ENCODE results near the gene PTGER4. TPM values are rescaled to one million over a fixed set of nuclear protein-coding genes. Genes with fewer than 3 reads are reported as not detected.

Gene PTGER4
- total and polyA plus RNA-seq, 2 of the 8 experiments (the other 6 are each of a cell fraction or from before 2014, with no cell fraction given): 0.76 to 1.2 TPM

DNA sequence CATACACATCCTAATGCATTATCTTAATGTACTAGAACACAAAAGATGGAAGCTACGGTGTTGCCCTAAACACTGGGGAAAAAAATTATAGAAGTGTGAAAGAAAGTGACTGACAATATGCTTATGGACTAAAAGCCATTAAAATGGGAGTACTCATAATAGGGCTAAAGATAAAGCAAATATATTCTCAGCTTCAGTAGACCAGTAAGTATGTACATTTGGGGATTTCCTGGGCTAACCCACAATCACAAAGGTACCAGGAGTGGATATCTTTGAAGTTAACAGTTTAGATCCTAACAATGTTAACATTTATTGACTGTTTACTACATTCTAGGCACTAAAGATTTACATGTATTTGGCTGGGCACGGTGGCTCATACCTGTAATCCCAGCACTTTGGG lies 36.9 kb downstream of the PTGER4 start:
- Histone ChIP-seq H3K9me3 (ENCODE audit: insufficient read depth in 2 of 2, low read depth in 1 of 2, low read length in 1 of 2) (peaks cover 0 to 7% of the 10 kb centered on the region in 2 experiments; a peak in 2 of 4 replicates), H3K79me1 (ENCODE audit: low read depth, low read length) (no peaks in the 10 kb centered on the region), H3K18ac (ENCODE audit: extremely low read depth, low read length) (no peak overlapping the region), H3K4me3 (ENCODE audit: extremely low read depth in 1 of 4, insufficient read depth in 2 of 4, low read depth in 3 of 4, low read length in 4 of 4) (no peak overlapping the region), H3K79me2 (ENCODE audit: control insufficient read depth in 1 of 2, insufficient read depth in 2 of 2, low read length in 2 of 2) (no peaks in the 10 kb centered on the region), H2BK20ac (ENCODE audit: low read length) (no peak overlapping the region), H3K36me3 (ENCODE audit: control insufficient read depth in 2 of 4, insufficient read depth in 4 of 4, low read length in 3 of 4) (peaks cover 0 to 3% (median 0%) of the 10 kb centered on the region in 4 experiments; a peak in 3 of 8 replicates), H3K27me3 (replicated peaks in 1 of 4; ENCODE audit: control insufficient read depth in 3 of 4, extremely low read depth in 1 of 4, insufficient read depth in 3 of 4, low read length in 3 of 4) (no peaks in the 10 kb centered on the region), H3K4me2 (ENCODE audit: insufficient read depth in 1 of 2, low read depth in 2 of 2, low read length in 2 of 2) (no peak overlapping the region), H2AFZ (ENCODE audit: low read length) (no peak overlapping the region), H3K56ac (replicated peaks; ENCODE audit: insufficient read length, low read depth, low read length) (no peak overlapping the region), H3K23ac (ENCODE audit: insufficient read length) (no peak overlapping the region), H3K23me2 (ENCODE audit: low read depth, low read length) (no peaks in the 10 kb centered on the region), H2BK15ac (ENCODE audit: low read length) (no peak overlapping the region), H4K20me1 (replicated peaks in 1 of 2; ENCODE audit: control insufficient read depth in 1 of 2, insufficient read depth in 2 of 2, low read length in 2 of 2) (no peaks in the 10 kb centered on the region), H3K14ac (ENCODE audit: insufficient read length) (no peak overlapping the region), H4K91ac (replicated peaks; ENCODE audit: insufficient read length, low read length) (no peak overlapping the region), H2BK12ac (ENCODE audit: low read depth, low read length) (no peak overlapping the region), H3K4me1 (replicated peaks in 1 of 4; ENCODE audit: control insufficient read depth in 3 of 4, insufficient read depth in 4 of 4, low read length in 3 of 4) (no peaks in the 10 kb centered on the region), H2BK5ac (ENCODE audit: low read depth, low read length) (no peak overlapping the region), H2AK5ac (ENCODE audit: low read depth, low read length) (no peak overlapping the region), H3K9ac (replicated peaks in 1 of 4; ENCODE audit: extremely low read depth in 1 of 4, low read depth in 3 of 4, low read length in 3 of 4) (no peak overlapping the region), H3K27ac (ENCODE audit: low read depth, low read length) (no peak overlapping the region), H2BK120ac (replicated peaks; ENCODE audit: low read depth, low read length) (no peak overlapping the region), H4K5ac (ENCODE audit: insufficient read length, low read depth, low read length) (no peak overlapping the region), H4K8ac (ENCODE audit: extremely low read depth, insufficient read depth, low read length) (no peak overlapping the region), H3K4ac (replicated peaks; ENCODE audit: insufficient read length, low read depth, low read length) (no peak overlapping the region)
- FAIRE-seq (no peak), DNase-seq (ENCODE audit: low read depth in 1 of 2, low spot score in 2 of 2) (no peak)
- ChIA-PET POLR2A (ENCODE audit: partially characterized antibody) (interaction anchor here (0.7 kb wide), 1 partner anchor 98 kb away, joined by 3 read pairs; no protein-coding TSS in a partner anchor), CTCF (ENCODE audit: partially characterized antibody) (interaction anchor here (0.6 to 1.4 kb wide), 3 partner anchors 9 to 546 kb away, joined by 3 read pairs; no protein-coding TSS in a partner anchor)
- 100% methylated on average over 2 of the region's 2 CpGs; no CpG with 5 or more reads in 1 of the 2 experiments for WGBS, 2 experiments (ENCODE audit: extremely low coverage in 1 of 2, insufficient coverage in 1 of 2, insufficient read length in 1 of 2, insufficient replicate concordance in 2 of 2, low coverage in 1 of 2, low lambda C conversion rate in 2 of 2, missing lambda C conversion rate in 1 of 2)
- TF ChIP-seq, protein P1, sequence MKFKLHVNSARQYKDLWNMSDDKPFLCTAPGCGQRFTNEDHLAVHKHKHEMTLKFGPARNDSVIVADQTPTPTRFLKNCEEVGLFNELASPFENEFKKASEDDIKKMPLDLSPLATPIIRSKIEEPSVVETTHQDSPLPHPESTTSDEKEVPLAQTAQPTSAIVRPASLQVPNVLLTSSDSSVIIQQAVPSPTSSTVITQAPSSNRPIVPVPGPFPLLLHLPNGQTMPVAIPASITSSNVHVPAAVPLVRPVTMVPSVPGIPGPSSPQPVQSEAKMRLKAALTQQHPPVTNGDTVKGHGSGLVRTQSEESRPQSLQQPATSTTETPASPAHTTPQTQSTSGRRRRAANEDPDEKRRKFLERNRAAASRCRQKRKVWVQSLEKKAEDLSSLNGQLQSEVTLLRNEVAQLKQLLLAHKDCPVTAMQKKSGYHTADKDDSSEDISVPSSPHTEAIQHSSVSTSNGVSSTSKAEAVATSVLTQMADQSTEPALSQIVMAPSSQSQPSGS (IDR thresholded peaks at IDR 0.05; ENCODE audit: low read length): no peak
- TF ChIP-seq SIX5 (IDR thresholded peaks at IDR 0.05; ENCODE audit: low read depth, low read length) (no peak), TEAD4 (IDR thresholded peaks at IDR 0.05; ENCODE audit: low read depth, low read length) (no peak), SP1 (IDR thresholded peaks at IDR 0.05; ENCODE audit: low read depth, low read length) (no peak), KDM1A (IDR thresholded peaks at IDR 0.05; ENCODE audit: borderline replicate concordance, low read length) (no peak), ZNF274 (IDR thresholded peaks at IDR 0.05; ENCODE audit: borderline replicate concordance, extremely low read depth, low read length) (no peak), ASH2L (IDR thresholded peaks at IDR 0.05; ENCODE audit: low read length) (no peak), TCF12 (IDR thresholded peaks at IDR 0.05; ENCODE audit: low read depth, low read length) (no peak), GTF2F1 (IDR thresholded peaks at IDR 0.05; ENCODE audit: borderline replicate concordance, low read depth, low read length) (no peak), CBX5 (IDR thresholded peaks at IDR 0.05; ENCODE audit: low read depth, low read length) (no peak), CBX8 (IDR thresholded peaks at IDR 0.05; ENCODE audit: borderline replicate concordance, low read depth, low read length) (no peak), POU5F1 (IDR thresholded peaks at IDR 0.05; ENCODE audit: low read depth, low read length) (no peak), JUND (IDR thresholded peaks at IDR 0.05; ENCODE audit: low read length) (no peak), TAF7 (optimal IDR thresholded peaks at IDR 0.05; ENCODE audit: borderline replicate concordance, low read depth, low read length) (no peak)
